Pancreas (tissue), 10 donors: ENCODE measurements around the gene PCK1. TPM values are rescaled to one million over a fixed set of nuclear protein-coding genes. Genes with fewer than 3 reads are reported as not detected.

ENCODE experiments used
- ATAC-seq, 4 donors: fragments of 200-7000 bp; cut with Tn5 transposase; one replicate each; pipeline versions ENCODE4 v1.8.0 to v1.9.1; 2020; ENCODE audit warnings: mild to moderate bottlenecking in 4 of 4, moderate library complexity in 4 of 4
- DNase-seq, 6 donors: peaks; one replicate each; pipeline ENCODE4 v3.0.0-alpha.2; 2020
- FAIRE-seq: peaks from 2 replicates; lab custom pipeline; 2012; peaks lifted over from hg19 to GRCh38; lab: Jason Lieb, UNC
- H3K27ac ChIP-seq, 4 donors: fragments of 200-600 bp; sonication (generic); 1 replicate in 3 of 4; 2 replicates in 1 of 4; pipeline versions ENCODE4 v1.5.0 to v1.8.0; 2020
- H3K27me3 ChIP-seq, 4 donors: fragments of 200-600 bp; one replicate each; pipeline ENCODE4 v1.8.0; 2021
- H3K36me3 ChIP-seq, 3 donors: fragments of 200-600 bp; sonication (generic) in 1 of 3; one replicate each; pipeline versions ENCODE4 v1.5.0 to v1.8.0; 2020 to 2021
- H3K4me1 ChIP-seq, 3 donors: fragments of 200-600 bp; one replicate each; pipeline ENCODE4 v1.8.0; 2021
- H3K4me3 ChIP-seq, 4 donors: fragments of 200-600 bp; sonication (generic) in 2 of 4; one replicate each; pipeline versions ENCODE4 v1.5.0 to v1.8.0; 2020 to 2021
- H3K9me3 ChIP-seq, 4 donors: fragments of 200-600 bp; one replicate each; pipeline ENCODE4 v1.8.0; 2021
- whole genome bisulfite sequencing, 2 donors: extraction: QIAGEN DNeasy Blood & Tissue Kit; methylation state at CpG; one replicate each; pipeline ENCODE4 v1.1.7; 2013; 5-methylcytosine and 5-hydroxymethylcytosine counted together
- intact Hi-C, 3 donors: fragments of 100-400 bp; cut with DNase I; formaldehyde crosslinking; loops; one replicate each; pipeline versions ENCODE4 v1.11.1 to v1.14.2; 2022
- polyA plus RNA-seq, 2 donors: library from polyadenylated mRNA; stranded (reverse); fragments of 200-250 nt; gene quantifications; one replicate each; pipeline ENCODE4 v1.2.3, GENCODE V29; 2013
- total RNA-seq, 6 donors: library from RNA; stranded (reverse); fragmentation: NEBNext Ultra II Directional in 4 of 6; extraction: Animal tissue kit (Norgen Biotek cat#: 25700) in 4 of 6; gene quantifications; one replicate each; pipeline versions ENCODE4 v1.2.1 to v1.2.4, GENCODE V29; 2021 to 2023
- TF ChIP-seq, protein P1 (sequence below), 4 donors: fragments of 200-600 bp; sonication (generic) in 3 of 4; IDR thresholded peaks; one replicate each; pipeline versions ENCODE4 v1.5.0 to v1.8.0; 2021; ENCODE audit warnings: antibody characterized with exemption in 4 of 4
- donor health status: healthy with polysubstance abuse.
- donor health status: DM: no; HTN: no; CAD: no; lungs with moderate emphysema.
- donor health status: DM: no; HTN: no; CAD: no.
- donor health status: control.
- donor health status: control.
- donor health status: Bipolar disorder and iron deficiency.
- donor health status: DM: yes; HTN: yes; CAD: no.
- donor health status: DM: no; HTN: no; CAD: no.
- donor health status: DM: no; HTN: no; CAD: no.
- donor health status: DM: yes; HTN: yes; CAD: no.

Gene PCK1
- total and polyA plus RNA-seq, 8 donors, result 0.12 to 2.5 (median 0.47) TPM

GRCh38 chr20:57573894-57574293, 13.0 kb downstream of the PCK1 start:
- Histone ChIP-seq H3K4me1 (no peaks in the 10 kb centered on the region), H3K9me3 (no peaks in the 10 kb centered on the region), H3K27me3 (peaks cover 0 to 5% (median 0%) of the 10 kb centered on the region in 4 donors), H3K36me3 (no peaks in the 10 kb centered on the region), H3K4me3 (no peak overlapping the region), H3K27ac (no peak overlapping the region)
- no peak for ATAC-seq
- WGBS, 2 donors, result 57 to 58% methylated on average over 5 of the region's 5 CpGs
- TF ChIP-seq, protein P1, sequence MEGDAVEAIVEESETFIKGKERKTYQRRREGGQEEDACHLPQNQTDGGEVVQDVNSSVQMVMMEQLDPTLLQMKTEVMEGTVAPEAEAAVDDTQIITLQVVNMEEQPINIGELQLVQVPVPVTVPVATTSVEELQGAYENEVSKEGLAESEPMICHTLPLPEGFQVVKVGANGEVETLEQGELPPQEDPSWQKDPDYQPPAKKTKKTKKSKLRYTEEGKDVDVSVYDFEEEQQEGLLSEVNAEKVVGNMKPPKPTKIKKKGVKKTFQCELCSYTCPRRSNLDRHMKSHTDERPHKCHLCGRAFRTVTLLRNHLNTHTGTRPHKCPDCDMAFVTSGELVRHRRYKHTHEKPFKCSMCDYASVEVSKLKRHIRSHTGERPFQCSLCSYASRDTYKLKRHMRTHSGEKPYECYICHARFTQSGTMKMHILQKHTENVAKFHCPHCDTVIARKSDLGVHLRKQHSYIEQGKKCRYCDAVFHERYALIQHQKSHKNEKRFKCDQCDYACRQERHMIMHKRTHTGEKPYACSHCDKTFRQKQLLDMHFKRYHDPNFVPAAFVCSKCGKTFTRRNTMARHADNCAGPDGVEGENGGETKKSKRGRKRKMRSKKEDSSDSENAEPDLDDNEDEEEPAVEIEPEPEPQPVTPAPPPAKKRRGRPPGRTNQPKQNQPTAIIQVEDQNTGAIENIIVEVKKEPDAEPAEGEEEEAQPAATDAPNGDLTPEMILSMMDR (IDR thresholded peaks at IDR 0.05), result no peak
- intact Hi-C loops, result no loop called here
- DNase-seq, result no peak
- no peak for FAIRE-seq

- TF ChIP-seq, protein P1 (IDR thresholded peaks at IDR 0.05), result no peak
- FAIRE-seq, result no peak
- peaks cover 0 to 5% (median 0%) of the 10 kb centered on the region in 4 donors for H3K27me3 ChIP-seq
- DNase-seq, result no peak
- H3K27ac ChIP-seq, result no peak overlapping the region
- H3K4me3 ChIP-seq, result no peak overlapping the region
- H3K36me3 ChIP-seq, result no peaks in the 10 kb centered on the region
- no peaks in the 10 kb centered on the region for H3K4me1 ChIP-seq
- H3K9me3 ChIP-seq, result no peaks in the 10 kb centered on the region
- no peak for ATAC-seq
- intact Hi-C loops, result no loop called here
These were observed 14.0 kb downstream of the PCK1 start for GRCh38 chr20:57574954-57575353.

GRCh38 chr20:57576002-57576401, 15.1 kb downstream of the PCK1 start:
- Histone ChIP-seq H3K4me1 (no peaks in the 10 kb centered on the region), H3K27me3 (peaks cover 0 to 5% (median 0%) of the 10 kb centered on the region in 4 donors), H3K9me3 (no peaks in the 10 kb centered on the region), H3K4me3 (no peak overlapping the region), H3K36me3 (no peaks in the 10 kb centered on the region), H3K27ac (no peak overlapping the region)
- no peak for FAIRE-seq
- 55 to 56% methylated on average over 2 of the region's 2 CpGs for WGBS, 2 donors
- no peak for ATAC-seq
- TF ChIP-seq, protein P1 (IDR thresholded peaks at IDR 0.05), result no peak
- intact Hi-C loops, result no loop called here
- no peak for DNase-seq

DNA sequence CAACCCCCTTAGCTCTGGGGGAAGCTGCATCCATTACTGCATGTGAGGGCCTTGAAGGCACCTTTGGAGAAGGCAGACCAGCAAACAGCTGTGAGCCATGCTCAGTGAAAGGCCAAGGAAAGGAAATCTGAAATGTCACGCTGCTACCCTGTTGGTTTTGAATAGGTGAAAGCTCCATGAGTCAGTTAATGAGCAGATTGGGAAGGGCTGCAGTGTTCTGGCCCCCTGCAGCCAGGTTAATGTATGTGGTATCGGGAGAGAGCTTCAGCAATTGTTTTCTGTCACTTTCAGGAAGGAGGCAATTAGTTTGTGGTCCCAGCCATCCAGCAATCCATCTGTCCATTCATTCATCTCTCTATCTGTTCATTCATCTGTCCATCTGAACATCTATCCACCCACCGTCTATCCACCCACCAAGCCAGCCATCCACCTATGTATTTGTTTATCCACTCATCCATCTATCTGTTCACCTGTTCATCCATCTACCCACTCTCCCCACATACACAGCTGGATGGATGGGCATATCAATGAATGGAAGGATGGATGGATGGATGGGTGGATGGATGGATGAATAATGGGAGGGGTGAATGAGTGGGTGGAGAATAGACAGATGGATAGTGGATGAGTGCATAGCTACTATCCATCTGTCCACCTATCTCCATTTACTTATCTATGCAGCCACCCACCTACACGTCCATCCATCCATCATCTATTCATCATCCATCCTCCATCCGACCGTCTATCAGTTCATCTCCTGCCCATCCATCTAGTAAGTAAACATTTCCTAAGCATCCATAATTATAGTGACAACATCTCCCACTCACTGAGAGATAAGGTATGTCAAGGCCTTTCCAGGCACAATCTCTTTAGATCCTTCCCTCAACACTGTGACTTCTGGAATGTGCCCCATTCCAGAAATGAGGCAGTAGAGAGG, 16.0 kb downstream of the PCK1 start:
- H3K27ac ChIP-seq, result no peak overlapping the region
- ATAC-seq, result no peak
- H3K9me3 ChIP-seq, result no peaks in the 10 kb centered on the region
- no peak for DNase-seq
- no peaks in the 10 kb centered on the region for H3K36me3 ChIP-seq
- H3K4me3 ChIP-seq, result no peak overlapping the region
- TF ChIP-seq, protein P1 (IDR thresholded peaks at IDR 0.05), result no peak
- no peak for FAIRE-seq
- peaks cover 0 to 5% (median 0%) of the 10 kb centered on the region in 4 donors for H3K27me3 ChIP-seq
- 38 to 44% methylated on average over 6 of the region's 6 CpGs for WGBS, 2 donors
- intact Hi-C loops, result no loop called here
- no peaks in the 10 kb centered on the region for H3K4me1 ChIP-seq
